GM19043 (cell line): ENCODE measurements around the gene SACS.

Source experiments
- ATAC-seq: cut with Tn5 transposase; IDR thresholded peaks from one replicate; pipeline ENCODE4 v1.9.1; 2021; ENCODE audit warnings: low read depth; ENCODE audit not compliant: unreplicated experiment

The SACS gene

DNA sequence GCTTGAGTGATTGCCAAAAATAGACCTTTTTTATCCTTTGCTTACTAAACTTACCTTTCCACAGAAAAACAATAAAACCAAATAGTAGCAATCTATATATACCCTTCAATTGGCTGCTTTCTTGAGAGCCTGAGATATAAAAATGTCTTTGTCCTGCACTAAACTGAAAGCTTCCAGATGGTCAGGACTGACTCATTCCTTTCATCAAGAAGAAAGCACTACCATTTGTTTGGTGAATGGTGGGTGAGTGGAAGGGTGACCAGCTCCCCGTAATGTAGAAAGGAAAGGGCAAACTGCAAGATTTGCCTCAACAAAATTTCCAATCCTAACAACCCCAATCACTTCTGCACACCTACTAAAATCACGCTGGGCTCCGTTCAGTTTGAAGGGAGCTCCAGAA lies 67.8 kb downstream of the SACS start:
- no peak for ATAC-seq

DNA sequence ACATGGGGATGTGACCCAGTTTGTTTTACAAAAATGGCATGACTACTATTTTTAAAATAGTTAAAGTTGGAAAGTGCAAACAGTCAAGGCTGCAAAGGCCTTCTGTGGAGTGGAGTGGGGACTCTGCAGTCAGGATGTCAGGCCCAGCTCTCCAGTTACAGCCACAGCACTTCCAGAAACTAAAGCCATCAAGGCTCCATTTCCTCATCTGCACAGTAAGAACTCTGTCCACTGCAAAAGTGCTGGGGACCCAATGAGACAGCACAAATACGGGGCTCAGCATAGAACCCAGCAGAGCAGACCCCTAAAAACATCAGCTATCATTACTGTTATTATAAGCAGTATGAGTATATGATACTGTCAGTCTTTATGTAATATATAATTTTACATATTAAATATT lies 73.6 kb downstream of the SACS start:
- no peak for ATAC-seq

DNA sequence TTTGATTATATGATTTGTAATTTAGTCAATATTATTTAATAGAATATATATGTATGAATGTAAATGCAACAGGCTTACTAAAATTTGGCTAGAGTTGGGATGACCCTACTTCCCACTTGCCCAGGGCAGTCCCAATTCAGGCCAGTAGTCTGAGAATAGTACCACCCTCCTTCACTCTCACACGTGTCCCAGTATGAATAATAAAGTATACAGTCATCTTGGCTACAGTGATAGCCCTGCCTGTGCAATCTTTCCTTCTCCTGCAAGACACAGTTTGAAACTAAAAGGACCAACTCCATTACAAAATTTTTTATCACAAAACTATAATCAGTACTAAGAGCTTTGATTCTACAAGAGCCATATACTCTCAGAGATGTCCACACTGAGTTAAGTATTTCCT lies 76.2 kb downstream of the SACS start:
- ATAC-seq, result no peak

DNA sequence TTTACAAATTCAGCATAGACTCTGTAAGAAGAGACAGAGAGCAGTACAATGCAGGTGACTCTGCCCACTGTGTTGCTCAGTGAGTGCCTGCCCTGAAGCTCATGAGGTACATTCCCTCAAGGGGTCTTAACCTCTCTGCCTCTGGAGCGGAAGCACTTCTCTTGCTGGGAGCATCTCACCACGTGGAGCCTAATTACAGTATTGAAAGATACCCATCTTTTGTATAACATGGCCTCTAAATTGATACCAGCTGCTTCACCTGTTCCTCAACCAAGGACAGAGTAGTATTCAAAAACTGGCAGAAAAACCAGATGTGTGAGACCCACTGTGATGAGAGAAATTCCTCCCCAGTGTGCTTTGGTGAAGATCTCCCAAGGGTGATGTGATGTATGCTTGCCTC lies 77.1 kb downstream of the SACS start:
- no peak for ATAC-seq

DNA sequence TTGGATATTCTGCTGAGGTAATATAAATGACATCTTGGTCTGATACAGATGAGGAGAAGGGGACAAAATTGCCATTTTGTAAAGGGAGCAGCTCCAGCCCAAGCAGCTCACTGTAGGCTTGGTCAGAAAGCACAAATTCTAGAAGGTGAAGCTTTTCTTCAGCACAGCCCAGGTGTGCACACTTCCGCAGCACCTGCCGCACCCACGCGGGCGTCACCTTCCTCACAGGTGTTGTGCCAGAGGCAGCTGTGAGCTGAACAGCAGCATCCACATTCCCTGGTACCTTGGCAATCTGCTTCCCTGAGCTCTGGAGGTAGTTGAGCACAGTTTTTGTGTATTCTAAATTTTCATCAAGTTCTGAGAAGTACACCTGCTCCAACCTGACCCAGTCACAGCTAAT lies 79.0 kb downstream of the SACS start:
- ATAC-seq, result no peak

DNA sequence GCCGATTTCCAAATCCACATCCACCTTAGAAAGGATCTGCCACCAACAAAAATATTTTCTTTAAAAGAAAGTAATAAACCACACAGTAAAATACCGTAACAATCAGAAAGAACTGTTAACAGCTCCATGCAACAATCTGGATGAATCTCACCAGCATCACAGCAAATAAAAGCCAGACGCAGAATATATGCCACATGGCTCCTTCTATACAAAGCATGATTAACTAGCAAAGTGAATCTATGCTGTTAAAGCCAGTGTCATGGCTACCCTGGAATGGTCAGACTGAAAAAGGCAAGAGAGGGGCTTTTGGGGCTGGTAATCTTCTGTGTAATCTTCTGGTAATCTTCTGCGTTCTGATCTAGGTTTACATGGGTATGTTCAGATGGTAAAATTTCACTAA lies 81.3 kb downstream of the SACS start:
- no peak for ATAC-seq

DNA sequence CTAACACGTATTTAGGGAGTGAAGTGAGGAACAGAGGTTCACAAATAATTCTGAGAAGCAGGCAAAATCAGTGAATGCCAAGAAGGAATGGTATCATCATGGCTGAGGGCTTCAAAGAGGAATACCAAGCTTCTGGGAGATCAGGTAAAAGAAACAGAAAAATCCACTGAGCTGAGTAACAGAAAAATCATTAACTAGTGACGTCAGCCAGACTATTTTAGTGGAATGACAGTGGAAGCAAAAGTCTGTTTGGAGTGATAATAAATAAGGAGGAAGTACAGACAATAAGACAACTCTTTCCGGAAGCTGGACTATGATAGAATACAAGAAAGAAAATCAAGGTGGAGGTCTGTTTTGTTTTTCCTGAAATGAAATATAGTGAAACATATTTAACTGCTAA lies 83.5 kb downstream of the SACS start:
- no peak for ATAC-seq

DNA sequence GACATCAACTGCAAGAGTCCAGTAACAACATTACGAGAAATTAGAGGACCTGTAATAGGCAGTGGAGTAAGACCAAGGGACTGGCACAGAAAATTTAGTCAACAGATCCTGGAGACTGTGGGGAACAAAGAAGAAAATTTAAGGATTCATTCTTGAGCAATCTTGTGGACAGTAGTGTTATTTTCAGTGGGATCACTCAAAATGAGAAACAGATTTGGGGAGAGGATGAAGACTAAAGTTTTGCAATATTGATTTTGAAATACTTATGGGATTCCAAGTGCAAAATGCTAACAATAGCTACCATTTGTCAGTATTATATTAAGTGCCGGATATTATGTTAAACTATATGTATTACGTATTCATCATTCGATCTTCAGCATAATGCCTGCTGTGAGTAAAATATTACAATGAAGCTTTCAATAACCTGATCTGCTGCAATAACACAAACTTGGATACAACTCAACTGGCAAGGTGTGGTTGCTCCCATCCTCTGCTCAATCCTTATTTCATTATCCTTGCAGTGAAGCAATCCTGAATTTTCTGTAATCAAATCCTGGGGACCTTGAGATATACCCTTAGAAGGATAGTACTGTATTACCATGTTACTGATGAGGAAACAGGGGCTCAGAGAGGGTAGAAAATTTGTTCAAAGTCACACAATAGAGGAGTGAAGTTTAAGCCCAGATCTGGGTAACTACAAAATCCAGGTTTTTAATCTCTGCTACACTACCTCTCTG lies 84.2 kb downstream of the SACS start:
- no peak for ATAC-seq

DNA sequence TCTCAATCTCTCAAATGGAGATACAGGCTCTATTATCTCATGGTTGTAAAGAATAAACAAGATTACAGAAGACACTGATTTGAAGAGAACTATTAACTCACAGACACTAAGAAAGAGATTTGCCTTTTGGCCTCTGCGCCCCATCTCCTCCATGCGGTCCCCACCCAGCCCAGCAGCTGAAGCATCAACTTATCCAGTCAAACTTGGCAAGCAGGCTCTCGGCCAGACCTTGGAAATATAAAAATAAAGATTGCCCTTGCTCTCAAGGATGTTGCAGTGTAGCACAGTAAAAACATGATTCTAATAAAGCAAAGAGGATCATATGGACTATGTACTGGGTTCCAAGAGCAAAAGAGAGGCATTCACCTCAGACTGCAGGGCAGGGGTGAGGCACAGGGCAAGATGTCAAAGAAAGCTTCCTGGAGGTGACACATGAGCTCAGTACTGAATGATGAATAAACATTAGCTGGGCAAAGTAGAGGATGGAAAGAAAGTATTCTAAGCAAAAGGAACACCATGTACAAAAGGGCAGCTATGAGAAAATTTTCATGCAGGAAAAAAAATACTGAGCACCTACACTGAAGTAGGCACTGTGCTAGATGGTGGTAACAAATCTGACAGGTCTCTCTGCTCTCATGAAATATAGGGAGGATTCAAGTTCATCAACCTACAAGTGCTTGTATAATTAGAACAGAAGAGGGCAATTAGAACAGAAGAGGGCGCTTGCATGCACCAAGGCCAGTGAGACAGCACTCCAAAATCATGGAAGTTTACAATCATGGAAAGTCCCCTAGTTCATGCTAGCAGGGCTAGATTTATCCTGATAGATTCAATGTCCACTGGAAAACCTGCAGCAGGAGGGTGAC lies 85.0 kb downstream of the SACS start:
- ATAC-seq, result no peak

DNA sequence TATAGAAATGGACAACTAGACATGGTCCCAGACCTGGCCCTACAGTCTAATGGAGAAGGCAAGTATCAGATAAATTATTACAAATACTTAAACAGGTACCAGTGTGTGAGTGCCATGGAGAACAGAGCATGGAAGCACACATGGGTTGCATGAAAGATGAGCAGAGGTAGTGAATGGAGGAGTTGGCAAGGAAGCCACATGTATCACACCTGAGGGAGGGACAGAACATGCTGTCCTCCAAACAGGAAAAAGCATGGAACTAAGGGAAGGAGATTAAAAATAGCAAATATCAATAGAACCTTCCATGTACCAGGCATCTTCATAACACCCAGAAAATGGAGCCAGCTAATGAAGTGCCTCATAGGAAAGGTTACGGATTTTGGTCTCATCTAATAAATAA lies 85.9 kb downstream of the SACS start:
- no peak for ATAC-seq

DNA sequence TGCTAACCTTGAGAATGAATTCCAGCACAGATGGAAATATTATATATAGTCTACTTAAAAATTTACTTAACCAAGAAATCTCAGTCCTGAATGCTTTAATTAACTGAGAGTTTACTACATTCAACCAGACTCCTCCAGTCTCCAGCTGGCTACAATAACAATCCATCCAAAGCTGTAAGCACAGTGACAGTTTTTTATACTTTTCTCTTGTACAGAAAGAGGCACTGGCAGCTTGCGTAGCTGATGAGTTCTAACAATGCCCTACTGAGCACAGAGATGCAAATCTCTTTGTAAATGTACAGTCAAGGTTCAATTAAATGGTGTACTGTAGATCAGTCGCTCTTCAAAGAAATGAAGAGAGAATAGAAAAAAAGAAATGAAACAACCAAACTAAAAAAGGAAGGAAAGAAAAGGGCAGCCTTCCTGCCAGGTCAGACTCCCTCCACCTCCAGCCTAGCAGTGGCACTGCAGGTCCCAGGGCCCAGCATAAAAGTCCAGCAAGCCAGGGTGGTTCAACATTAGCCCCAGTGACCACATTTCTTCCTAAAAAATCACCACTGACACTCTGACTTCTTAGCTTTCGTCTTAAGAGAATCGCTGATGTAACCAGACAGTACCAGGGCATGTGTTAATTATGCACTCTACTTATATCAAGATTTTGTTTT lies 88.4 kb downstream of the SACS start:
- ATAC-seq, result no peak

DNA sequence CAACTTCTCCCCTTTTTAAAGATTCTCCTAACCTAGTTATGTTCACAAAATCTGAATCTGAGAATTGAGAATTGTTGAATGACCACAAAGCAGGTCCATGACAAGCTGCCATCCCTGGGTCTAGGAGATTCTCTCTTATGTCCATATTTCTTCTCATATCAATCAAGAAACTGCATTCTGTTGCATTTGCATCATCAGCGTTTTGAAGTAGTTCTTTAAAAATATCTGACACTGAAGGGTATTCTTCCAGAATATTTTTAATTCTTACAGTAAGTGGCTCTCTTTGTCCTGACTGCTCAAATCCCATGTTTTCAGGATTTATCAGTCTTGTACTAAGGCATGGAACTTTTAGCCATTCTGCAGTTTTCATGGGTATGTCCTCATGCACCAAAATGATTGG lies 94.3 kb downstream of the SACS start:
- ATAC-seq, result no peak

DNA sequence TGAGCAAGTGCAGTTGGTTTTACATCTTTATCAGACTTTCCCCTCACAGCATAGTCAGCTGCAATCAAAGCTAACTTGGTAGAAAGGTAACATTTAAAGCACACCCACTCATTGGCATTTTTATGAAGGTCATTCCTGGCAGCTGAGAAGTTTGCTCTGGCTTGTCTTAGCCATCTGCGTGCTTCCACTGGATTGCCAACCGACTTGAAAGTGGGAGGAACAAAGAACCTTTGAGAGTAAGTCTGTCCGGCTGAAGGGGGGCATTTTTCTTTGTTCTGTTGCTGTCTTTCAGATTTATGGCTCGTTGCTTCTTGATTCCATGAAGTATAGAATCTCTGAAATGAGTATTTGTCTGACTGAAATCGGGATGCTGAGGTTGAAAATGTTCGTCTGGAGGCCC lies 103.1 kb downstream of the SACS start:
- ATAC-seq, result no peak

DNA sequence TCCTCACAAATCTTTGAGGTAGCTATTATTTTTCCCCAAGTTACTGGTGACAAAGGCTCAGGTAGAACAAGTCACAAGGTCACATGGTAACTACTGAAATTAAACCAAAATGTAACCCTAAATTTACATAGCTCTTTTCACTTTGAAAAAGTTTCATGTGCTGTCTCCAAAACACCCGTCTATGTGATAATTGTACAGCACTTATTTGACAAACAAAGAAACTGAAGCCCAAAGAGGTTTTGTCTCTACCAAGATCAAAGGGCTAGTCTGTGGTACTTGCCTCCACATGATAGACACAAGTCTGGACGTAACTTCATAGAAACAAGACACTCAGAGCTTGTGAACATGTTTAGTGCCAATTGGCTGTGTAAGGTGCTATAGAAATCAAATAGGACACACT lies 108.3 kb downstream of the SACS start:
- ATAC-seq, result no peak

DNA sequence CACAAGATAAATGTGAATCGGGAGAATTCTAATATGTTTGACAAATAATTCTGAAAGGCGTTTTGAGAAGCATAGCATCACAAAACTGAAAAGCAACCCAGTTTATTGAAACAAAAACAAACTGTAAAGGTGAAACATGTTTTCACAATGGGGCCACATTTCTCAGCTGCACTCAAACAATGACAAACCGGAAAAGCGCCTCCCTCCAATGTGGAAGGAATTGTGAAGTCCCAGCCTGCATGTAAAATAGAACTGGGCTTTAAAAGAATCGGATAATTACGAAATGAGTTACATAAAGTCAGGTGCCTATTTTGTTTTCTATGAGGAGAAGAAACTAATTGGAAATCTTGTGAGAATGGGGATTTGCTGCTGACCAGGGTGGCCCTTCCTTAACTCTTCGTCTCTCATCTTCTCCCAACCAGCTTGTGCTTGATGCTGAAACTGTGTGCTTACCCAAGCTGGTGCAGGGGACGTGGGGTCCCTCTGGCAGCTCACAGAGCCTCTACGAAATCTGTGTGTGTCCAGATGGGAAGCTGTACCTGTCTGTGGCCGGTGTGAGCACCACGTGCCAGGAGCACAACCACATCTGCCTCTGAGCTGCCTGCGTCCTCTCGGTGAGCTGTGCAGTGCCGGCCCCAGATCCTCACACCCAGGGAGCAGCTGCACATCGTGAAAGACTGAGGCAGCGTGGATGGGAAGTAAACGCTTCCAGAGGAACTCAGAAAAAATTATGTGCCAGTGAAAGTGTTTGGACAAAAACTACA lies 109.4 kb downstream of the SACS start:
- ATAC-seq, result no peak

DNA sequence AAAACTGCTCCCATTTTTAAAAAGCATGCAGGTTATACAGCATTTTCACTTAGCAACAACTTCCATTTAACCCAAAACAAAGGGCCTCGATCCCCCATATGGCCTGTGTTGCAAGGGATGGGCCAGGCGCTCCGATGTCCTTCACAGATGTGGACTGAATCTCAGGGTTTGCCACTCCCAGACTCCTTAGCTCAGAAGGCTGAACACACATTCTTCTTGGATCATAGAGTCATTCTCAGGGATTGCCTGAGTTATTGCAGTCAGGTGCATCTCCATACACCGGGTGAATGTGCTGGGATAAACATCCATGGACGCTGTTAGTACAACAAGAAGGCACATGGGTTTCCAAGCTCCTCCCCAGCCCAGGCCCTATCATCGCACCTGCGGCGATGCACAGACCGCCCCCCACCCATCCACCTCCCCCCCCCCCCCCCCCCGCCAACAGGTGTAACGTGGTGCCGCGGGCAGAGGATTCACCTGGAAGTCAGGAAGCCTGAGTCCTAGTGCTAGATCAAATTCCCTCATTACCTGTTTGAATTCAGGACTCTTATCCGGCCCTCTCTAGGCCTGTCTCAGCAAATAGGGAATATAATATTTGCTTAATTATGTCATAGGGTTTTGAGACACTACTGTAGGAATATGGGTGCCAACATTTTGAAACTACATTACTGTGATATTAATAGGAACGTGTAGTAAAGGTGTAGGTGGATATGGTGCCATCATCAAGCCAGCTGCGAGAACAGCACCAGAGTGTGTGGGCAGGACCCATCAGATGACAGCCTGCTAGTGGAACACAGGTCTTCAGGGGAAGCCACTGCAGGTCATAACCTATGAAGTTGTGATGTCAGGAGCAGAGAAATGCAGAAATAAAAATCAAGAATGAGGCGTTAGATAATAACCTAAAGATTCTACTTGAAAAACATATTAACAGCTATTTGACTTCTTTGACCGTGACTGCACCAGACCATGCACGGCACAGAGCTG lies 110.9 kb downstream of the SACS start:
- ATAC-seq, result no peak

DNA sequence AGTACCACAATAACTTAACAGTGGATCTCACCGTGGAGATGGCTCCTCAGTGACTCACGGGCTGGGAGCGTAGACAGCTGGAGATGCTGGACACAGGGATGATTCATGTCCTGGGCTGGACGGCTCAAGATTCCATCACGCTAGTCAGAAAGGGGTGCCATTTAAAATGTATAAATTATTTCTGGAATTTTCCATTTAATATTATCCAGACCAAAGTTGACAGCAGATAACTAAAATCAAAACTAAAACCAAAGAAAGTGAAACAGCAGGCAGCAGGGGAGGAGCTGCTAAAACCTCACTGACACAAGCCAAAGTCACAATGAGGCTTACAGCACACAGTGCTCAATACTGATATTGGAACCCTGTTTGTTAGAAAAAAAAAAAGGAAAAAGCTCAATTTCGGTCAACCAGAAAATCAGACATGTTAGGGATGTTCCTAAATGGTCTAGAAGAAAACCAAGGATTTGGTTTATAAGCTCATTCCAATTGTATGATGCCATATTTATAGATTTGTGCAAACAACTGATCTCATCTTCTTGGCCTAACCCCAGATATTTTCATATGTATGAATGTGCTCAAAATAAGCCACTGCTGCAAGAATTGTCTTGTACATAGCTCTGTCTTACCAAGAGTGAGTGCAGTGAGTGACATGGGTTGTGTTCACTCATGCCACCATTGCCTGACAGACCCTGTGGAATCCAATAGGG lies 111.8 kb downstream of the SACS start:
- peak; percentile 78 for ATAC-seq

DNA sequence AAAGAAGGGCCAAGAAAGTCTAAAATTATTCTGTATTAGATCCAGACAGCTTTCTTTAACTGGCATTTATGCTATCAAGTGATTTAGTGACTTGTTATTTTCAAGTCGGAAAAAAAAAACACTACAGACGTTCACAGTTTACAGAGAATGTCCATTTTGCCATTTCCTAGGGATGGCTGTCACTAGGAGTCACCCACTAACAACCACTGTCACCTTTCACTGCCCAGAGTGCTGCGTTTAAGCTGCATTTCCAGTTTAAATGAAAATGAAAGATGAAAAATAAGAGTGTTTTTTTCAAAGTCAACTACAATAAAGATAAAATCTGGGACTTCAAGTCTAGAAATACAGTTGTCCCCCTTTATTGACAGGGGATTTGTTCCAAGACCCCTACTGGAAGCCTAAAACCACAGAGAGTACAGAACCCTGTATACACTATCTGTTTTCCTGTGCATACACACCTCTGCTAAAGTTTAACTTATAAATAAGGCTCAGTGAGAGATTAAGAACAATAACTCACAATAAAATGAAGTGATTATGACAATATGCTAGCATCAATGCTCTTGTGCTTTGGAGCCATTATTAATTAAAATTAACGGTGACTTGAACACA lies 112.5 kb downstream of the SACS start:
- ATAC-seq, result peak; percentile 7

DNA sequence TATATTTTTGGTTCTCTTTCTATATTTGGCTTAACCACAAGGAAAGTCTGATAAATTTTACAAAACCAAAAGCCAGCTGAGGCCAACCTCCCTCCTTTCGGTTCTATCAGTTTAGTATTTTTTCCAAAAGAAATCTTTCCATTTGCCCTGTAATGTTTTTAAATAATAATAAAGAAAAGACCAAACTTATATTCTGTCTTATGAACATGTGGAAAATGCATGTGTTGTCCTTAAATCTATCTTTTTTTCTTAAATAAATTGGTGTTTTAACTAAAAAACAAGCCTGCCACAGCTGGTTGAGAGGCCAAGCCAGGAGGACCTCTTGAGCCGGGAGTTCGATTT lies 113.6 kb downstream of the SACS start:
- ATAC-seq, result no peak
